Liver (tissue), 9 donors: ENCODE results near the gene COX7A1. TPM values are rescaled to one million over a fixed set of nuclear protein-coding genes. Genes with fewer than 3 reads are reported as not detected.

Experiments
- DNase-seq: peaks from one replicate; pipeline ENCODE4 v3.0.0-alpha.2; 2017; ENCODE audit warnings: low spot score
- H3K27ac ChIP-seq, 2 donors: one replicate each; pipeline ENCODE4 v1.7.0; 2013; ENCODE audit warnings: inconsistent platforms in 2 of 2, low read length in 2 of 2, control low read depth in 1 of 2, low read depth in 1 of 2, mild to moderate bottlenecking in 1 of 2
- H3K27me3 ChIP-seq, 4 donors: one replicate each; pipeline versions ENCODE4 v1.6.1 to v1.7.0; 2013; ENCODE audit warnings: low read length in 3 of 4, inconsistent platforms in 1 of 4, mild to moderate bottlenecking in 1 of 4, moderate library complexity in 1 of 4; ENCODE audit not compliant: control insufficient read depth in 4 of 4, insufficient read depth in 4 of 4
- H3K36me3 ChIP-seq, 4 donors: one replicate each; pipeline versions ENCODE4 v1.6.1 to v1.7.0; 2013; ENCODE audit warnings: low read length in 3 of 4, mild to moderate bottlenecking in 3 of 4, low read depth in 1 of 4, moderate library complexity in 1 of 4; ENCODE audit not compliant: control insufficient read depth in 4 of 4, insufficient read depth in 3 of 4
- H3K4me1 ChIP-seq, 4 donors: one replicate each; pipeline versions ENCODE4 v1.6.1 to v1.7.0; 2013; ENCODE audit warnings: low read length in 3 of 4, mild to moderate bottlenecking in 3 of 4, moderate library complexity in 1 of 4; ENCODE audit not compliant: control insufficient read depth in 4 of 4, insufficient read depth in 4 of 4
- H3K4me3 ChIP-seq, 3 donors: one replicate each; pipeline versions ENCODE4 v1.6.1 to v1.7.0; 2013; ENCODE audit warnings: low read length in 3 of 3, control low read depth in 1 of 3, low read depth in 1 of 3, mild to moderate bottlenecking in 1 of 3
- H3K9ac ChIP-seq, 2 donors: one replicate each; pipeline ENCODE4 v1.7.0; 2013; ENCODE audit warnings: low read length in 2 of 2, mild to moderate bottlenecking in 2 of 2, moderate library complexity in 2 of 2, control low read depth in 1 of 2, low read depth in 1 of 2
- H3K9me3 ChIP-seq, 4 donors: one replicate each; pipeline versions ENCODE4 v1.6.1 to v1.7.0; 2013; ENCODE audit warnings: low read length in 3 of 4; ENCODE audit not compliant: control insufficient read depth in 4 of 4
- ATF3 ChIP-seq: IDR thresholded peaks from 2 replicates; pipeline ENCODE4 v1.6.1; 2016; ENCODE audit warnings: antibody characterized with exemption
- CTCF ChIP-seq: fragments of 150-350 bp; IDR thresholded peaks from 2 replicates; pipeline ENCODE4 v1.5.1; 2017; ENCODE audit warnings: improper control_type of control experiment, low read depth, low read length; ENCODE audit not compliant: missing input control
- EGR1 ChIP-seq, 2 donors: IDR thresholded peaks; 2 replicates each; pipeline ENCODE4 v1.6.1; 2016 to 2018; ENCODE audit warnings: antibody characterized with exemption in 2 of 2, low read depth in 2 of 2
- FOXA1 ChIP-seq: IDR thresholded peaks from 2 replicates; pipeline ENCODE4 v1.6.1; 2016; ENCODE audit warnings: antibody characterized with exemption
- GABPA ChIP-seq, 2 donors: IDR thresholded peaks in 1 of 2; conservative IDR thresholded peaks in 1 of 2; 2 replicates each; pipeline ENCODE4 v1.6.1; 2016; ENCODE audit warnings: antibody characterized with exemption in 2 of 2, mild to moderate bottlenecking in 1 of 2, moderate library complexity in 1 of 2
- HNF4A ChIP-seq, 2 donors: conservative IDR thresholded peaks; 2 replicates each; pipeline ENCODE4 v1.6.1; 2016; ENCODE audit warnings: antibody characterized with exemption in 2 of 2, mild to moderate bottlenecking in 2 of 2
- HNF4G ChIP-seq: IDR thresholded peaks from 2 replicates; pipeline ENCODE4 v1.6.1; 2016; ENCODE audit warnings: antibody characterized with exemption
- JUND ChIP-seq, 2 donors: IDR thresholded peaks; 2 replicates each; pipeline ENCODE4 v1.6.1; 2016; ENCODE audit warnings: antibody characterized with exemption in 2 of 2
- MAX ChIP-seq: IDR thresholded peaks from 2 replicates; pipeline ENCODE4 v1.6.1; 2016; ENCODE audit warnings: antibody characterized with exemption
- NR2F2 ChIP-seq: IDR thresholded peaks from 2 replicates; pipeline ENCODE4 v1.6.1; 2016; ENCODE audit warnings: antibody characterized with exemption
- RAD21 ChIP-seq, 2 donors: IDR thresholded peaks; 2 replicates each; pipeline ENCODE4 v1.6.1; 2016; ENCODE audit warnings: antibody characterized with exemption in 2 of 2, mild to moderate bottlenecking in 2 of 2
- REST ChIP-seq: IDR thresholded peaks from 2 replicates; pipeline ENCODE4 v1.6.1; 2016; ENCODE audit warnings: antibody characterized with exemption, mild to moderate bottlenecking
- RXRA ChIP-seq, 2 donors: IDR thresholded peaks; 2 replicates each; pipeline ENCODE4 v1.6.1; 2017 to 2018; ENCODE audit warnings: antibody characterized with exemption in 2 of 2, mild to moderate bottlenecking in 1 of 2
- SP1 ChIP-seq: IDR thresholded peaks from 2 replicates; pipeline ENCODE4 v1.6.1; 2018; ENCODE audit warnings: antibody characterized with exemption, mild to moderate bottlenecking
- TAF1 ChIP-seq: conservative IDR thresholded peaks from 2 replicates; pipeline ENCODE4 v1.6.1; 2016; ENCODE audit warnings: antibody characterized with exemption, mild to moderate bottlenecking
- YY1 ChIP-seq: IDR thresholded peaks from 2 replicates; pipeline ENCODE4 v1.6.1; 2016; ENCODE audit warnings: antibody characterized with exemption, mild to moderate bottlenecking
- ZBTB33 ChIP-seq: IDR thresholded peaks from 2 replicates; pipeline ENCODE4 v1.6.1; 2016; ENCODE audit warnings: antibody characterized with exemption
- WGBS: extraction: QIAGEN DNeasy Blood & Tissue Kit; methylation state at CpG from one replicate; pipeline ENCODE4 v1.1.7; 2013; 5-methylcytosine and 5-hydroxymethylcytosine counted together
- polyA plus RNA-seq, 2 donors: library from polyadenylated mRNA; stranded (reverse) in 1 of 2; unstranded in 1 of 2; fragments of 200-250 nt in 1 of 2; fragments of >200 nt in 1 of 2; fragmentation: Nextera tagmentation in 1 of 2; extraction: Ambion mirVana in 1 of 2; gene quantifications; one replicate each; pipeline versions ENCODE4 v1.2.1 to v1.2.3, GENCODE V29; 2013 to 2015
- total RNA-seq, 2 donors: library from RNA; depleted of rRNA; stranded (reverse); fragments of >200 nt; gene quantifications; one replicate each; pipeline ENCODE4 v1.2.3, GENCODE V29; 2014
- donor health status: healthy.
- donor health status: healthy.
- donor health status: healthy.
- donor health status: healthy.
- donor health status: healthy.

The COX7A1 gene
- total and polyA plus RNA-seq, 4 donors, result 0.17 to 11.4 (median 1.3) TPM

GRCh38 chr19:36125557-36125956, 26.7 kb downstream of the COX7A1 start:
- H3K4me1 ChIP-seq, result peaks cover 0 to 13% (median 7%) of the 10 kb centered on the region in 4 donors
- 81% methylated on average over 9 of the region's 9 CpGs for WGBS
- DNase-seq, result no peak
- no peaks in the 10 kb centered on the region for H3K9me3 ChIP-seq
- H3K4me3 ChIP-seq, result no peak overlapping the region
- no peak overlapping the region for H3K9ac ChIP-seq
- H3K27me3 ChIP-seq, result no peaks in the 10 kb centered on the region
- H3K27ac ChIP-seq, result no peak overlapping the region
- TF ChIP-seq ZBTB33 (no peak), GABPA (IDR thresholded peaks at IDR 0.05 in 1 of 2, conservative IDR thresholded peaks at IDR 0.05 in 1 of 2) (no peak), RAD21 (IDR thresholded peaks at IDR 0.05) (no peak), YY1 (no peak), NR2F2 (no peak), RXRA (IDR thresholded peaks at IDR 0.05) (no peak), MAX (no peak), JUND (IDR thresholded peaks at IDR 0.05) (no peak), EGR1 (IDR thresholded peaks at IDR 0.05; ENCODE audit: low read depth in 2 of 2) (no peak), FOXA1 (no peak)
- peaks cover 4 to 31% (median 13%) of the 10 kb centered on the region in 4 donors for H3K36me3 ChIP-seq

- H3K36me3 ChIP-seq, result peaks cover 8 to 31% (median 14%) of the 10 kb centered on the region in 4 donors
- DNase-seq, result no peak
- no peaks in the 10 kb centered on the region for H3K27me3 ChIP-seq
- no peak overlapping the region for H3K27ac ChIP-seq
- H3K9me3 ChIP-seq, result no peaks in the 10 kb centered on the region
- no peak overlapping the region for H3K9ac ChIP-seq
- no peaks in the 10 kb centered on the region for H3K4me1 ChIP-seq
- WGBS, result 92% methylated on average over 49 of the region's 49 CpGs
- H3K4me3 ChIP-seq, result no peak overlapping the region
- TF ChIP-seq ATF3 (no peak), NR2F2 (no peak), TAF1 (no peak), HNF4G (no peak), JUND (IDR thresholded peaks at IDR 0.05) (no peak), HNF4A (conservative IDR thresholded peaks at IDR 0.05) (no peak), EGR1 (IDR thresholded peaks at IDR 0.05; ENCODE audit: low read depth in 2 of 2) (no peak), ZBTB33 (no peak), YY1 (no peak), MAX (no peak), GABPA (IDR thresholded peaks at IDR 0.05 in 1 of 2, conservative IDR thresholded peaks at IDR 0.05 in 1 of 2) (no peak), CTCF (no peak), RXRA (IDR thresholded peaks at IDR 0.05) (no peak), REST (no peak), SP1 (no peak)
Observed at GRCh38 chr19:36121486-36122124, 30.6 kb downstream of the COX7A1 start.
